GM21528 (cell line): ENCODE data around the gene UVRAG.
"Not testable (repeated sequence)": the region's sequence is repeated elsewhere in the genome, so short reads cannot be mapped to it uniquely, and the experiment has no call there.

ENCODE experiments used
- ATAC-seq: cut with Tn5 transposase; IDR thresholded peaks from one replicate; pipeline ENCODE4 v1.9.1; 2021; ENCODE audit warnings: mild to moderate bottlenecking, moderate library complexity; ENCODE audit not compliant: unreplicated experiment, low FRiP score

UVRAG gene

GRCh38 chr11:75873417-75874221 is 58.6 kb downstream of the UVRAG start:
- ATAC-seq, result peak; percentile 76

GRCh38 chr11:75874684-75875341 is 59.8 kb downstream of the UVRAG start:
- ATAC-seq, result no peak

- ATAC-seq, result not testable (repeated sequence)
These were observed 62.3 kb downstream of the UVRAG start for GRCh38 chr11:75877327-75877726.

GRCh38 chr11:75877931-75878330 is 62.9 kb downstream of the UVRAG start:
- ATAC-seq, result not testable (repeated sequence)

GRCh38 chr11:75878933-75879332 is 63.9 kb downstream of the UVRAG start:
- no peak for ATAC-seq

- no peak for ATAC-seq
These were observed 64.7 kb downstream of the UVRAG start for GRCh38 chr11:75879737-75880136.

GRCh38 chr11:75880343-75880742 is 65.3 kb downstream of the UVRAG start:
- not testable (repeated sequence) for ATAC-seq

- no peak for ATAC-seq
These were observed 69.3 kb downstream of the UVRAG start for GRCh38 chr11:75884321-75884720.

- no peak for ATAC-seq
These were observed 73.4 kb downstream of the UVRAG start for GRCh38 chr11:75888416-75888815.

- peak; percentile 66 for ATAC-seq
These were observed 77.1 kb downstream of the UVRAG start for GRCh38 chr11:75891947-75892739.

- no peak for ATAC-seq
These were observed 78.2 kb downstream of the UVRAG start for GRCh38 chr11:75893251-75893650.

- ATAC-seq, result no peak
These were observed 79.1 kb downstream of the UVRAG start for GRCh38 chr11:75894036-75894585.

GRCh38 chr11:75896843-75897419 is 81.9 kb downstream of the UVRAG start:
- ATAC-seq, result no peak

- ATAC-seq, result no peak
These were observed 83.9 kb downstream of the UVRAG start for GRCh38 chr11:75898871-75899270.

GRCh38 chr11:75899806-75900205 is 84.8 kb downstream of the UVRAG start:
- ATAC-seq, result no peak

GRCh38 chr11:75900848-75901247 is 85.8 kb downstream of the UVRAG start:
- ATAC-seq, result no peak

- no peak for ATAC-seq
These were observed 87.6 kb downstream of the UVRAG start for GRCh38 chr11:75902631-75903030.

- no peak for ATAC-seq
These were observed 88.3 kb downstream of the UVRAG start for GRCh38 chr11:75903276-75903675.

- ATAC-seq, result no peak
These were observed 90.4 kb downstream of the UVRAG start for GRCh38 chr11:75905434-75905833.

- ATAC-seq, result no peak
These were observed 93.0 kb downstream of the UVRAG start for GRCh38 chr11:75907906-75908527.
